Measurements from ENCODE around the gene ANKS6. TPM values are rescaled to one million over a fixed set of nuclear protein-coding genes. Genes with fewer than 3 reads are reported as not detected.

The ANKS6 gene
- total and polyA plus RNA-seq, 2 of the 4 experiments (the other 2 are of a cell fraction) = 9.0 to 23.6 TPM

DNA sequence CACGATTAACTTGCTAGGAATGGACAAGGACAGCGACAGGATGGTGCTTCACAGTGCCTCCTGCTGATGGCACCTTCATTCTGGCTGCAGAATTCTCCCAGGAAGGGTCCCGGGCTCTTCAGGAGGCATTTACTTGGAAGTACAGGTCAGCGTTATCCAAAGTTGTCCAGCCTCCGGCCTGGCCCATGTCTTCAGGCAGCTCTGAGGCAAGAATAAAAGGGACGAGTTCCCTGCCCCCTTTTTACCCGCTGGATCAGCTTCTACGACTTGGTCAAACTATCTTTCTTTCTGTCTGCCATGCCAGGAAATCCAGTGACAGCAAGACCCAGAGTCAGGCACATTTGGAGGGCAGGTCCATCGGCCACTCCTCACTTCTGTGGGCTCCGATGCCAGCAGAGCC, 64.3 kb downstream of the ANKS6 start:
- Histone ChIP-seq H3K4me2 (ENCODE audit: low read depth, low read length) (no peak overlapping the region), H3K79me1 (ENCODE audit: low read depth in 1 of 2, low read length in 2 of 2) (no peaks in the 10 kb centered on the region), H4K8ac (ENCODE audit: low read depth in 2 of 2, low read length in 2 of 2) (no peak overlapping the region), H3K4me1 (ENCODE audit: control insufficient read depth, insufficient read depth, low read length) (no peaks in the 10 kb centered on the region; the same call in 1 of the 2 replicates), H3K4me3 (ENCODE audit: insufficient read depth, low read depth, low read length) (no peak overlapping the region), H2AK5ac (ENCODE audit: low read depth, low read length) (no peak overlapping the region), H2AK9ac (replicated peaks; ENCODE audit: low read depth, low read length, poor library complexity) (no peak overlapping the region), H3K14ac (replicated peaks; ENCODE audit: low read depth, low read length) (no peak overlapping the region), H2BK20ac (ENCODE audit: low read depth, low read length) (no peak overlapping the region), H3K27me3 (ENCODE audit: control insufficient read depth, insufficient read depth, low read length) (no peaks in the 10 kb centered on the region), H3K9ac (ENCODE audit: low read depth, low read length) (no peak overlapping the region), H3K36me3 (ENCODE audit: control insufficient read depth, insufficient read depth, low read length) (peaks cover 16% of the 10 kb centered on the region), H2BK5ac (ENCODE audit: low read depth, low read length, poor library complexity, severe bottlenecking) (no peak overlapping the region), H4K20me1 (ENCODE audit: insufficient read depth, low read length) (no peaks in the 10 kb centered on the region), H4K5ac (ENCODE audit: low read depth, low read length) (no peak overlapping the region), H3K9me1 (ENCODE audit: insufficient read depth, low read length) (peaks cover 6% of the 10 kb centered on the region; the same call in 1 of the 2 replicates), H3K9me3 (ENCODE audit: control insufficient read depth, insufficient read depth, low read length) (no peaks in the 10 kb centered on the region), H2AFZ (replicated peaks; ENCODE audit: low read length, poor library complexity) (no peak overlapping the region), H3K23ac (ENCODE audit: low read depth, low read length) (no peak overlapping the region), H2BK120ac (ENCODE audit: low read depth, low read length) (no peak overlapping the region), H3K4ac (ENCODE audit: low read depth, low read length) (no peak overlapping the region), H3K56ac (ENCODE audit: extremely low read depth, insufficient read depth, low read length) (no peak overlapping the region), H4K91ac (ENCODE audit: insufficient read depth, low read depth, low read length) (no peak overlapping the region), H3K18ac (ENCODE audit: low read depth, low read length) (no peak overlapping the region), H3K27ac (ENCODE audit: insufficient read depth, low read length) (no peak overlapping the region), H2BK15ac (ENCODE audit: low read depth, low read length) (no peak overlapping the region)
- TF ChIP-seq MAZ (IDR thresholded peaks at IDR 0.05; ENCODE audit: borderline replicate concordance, low read depth, low read length) = no peak
- TF ChIP-seq MXI1 (IDR thresholded peaks at IDR 0.05; ENCODE audit: borderline replicate concordance, low read depth, low read length) = no peak
- TF ChIP-seq NFE2L2 (IDR thresholded peaks at IDR 0.05; ENCODE audit: low read depth, low read length) = no peak
- no peak for TF ChIP-seq RCOR1 (IDR thresholded peaks at IDR 0.05; ENCODE audit: insufficient replicate concordance, low read length)
- TF ChIP-seq, protein P1, sequence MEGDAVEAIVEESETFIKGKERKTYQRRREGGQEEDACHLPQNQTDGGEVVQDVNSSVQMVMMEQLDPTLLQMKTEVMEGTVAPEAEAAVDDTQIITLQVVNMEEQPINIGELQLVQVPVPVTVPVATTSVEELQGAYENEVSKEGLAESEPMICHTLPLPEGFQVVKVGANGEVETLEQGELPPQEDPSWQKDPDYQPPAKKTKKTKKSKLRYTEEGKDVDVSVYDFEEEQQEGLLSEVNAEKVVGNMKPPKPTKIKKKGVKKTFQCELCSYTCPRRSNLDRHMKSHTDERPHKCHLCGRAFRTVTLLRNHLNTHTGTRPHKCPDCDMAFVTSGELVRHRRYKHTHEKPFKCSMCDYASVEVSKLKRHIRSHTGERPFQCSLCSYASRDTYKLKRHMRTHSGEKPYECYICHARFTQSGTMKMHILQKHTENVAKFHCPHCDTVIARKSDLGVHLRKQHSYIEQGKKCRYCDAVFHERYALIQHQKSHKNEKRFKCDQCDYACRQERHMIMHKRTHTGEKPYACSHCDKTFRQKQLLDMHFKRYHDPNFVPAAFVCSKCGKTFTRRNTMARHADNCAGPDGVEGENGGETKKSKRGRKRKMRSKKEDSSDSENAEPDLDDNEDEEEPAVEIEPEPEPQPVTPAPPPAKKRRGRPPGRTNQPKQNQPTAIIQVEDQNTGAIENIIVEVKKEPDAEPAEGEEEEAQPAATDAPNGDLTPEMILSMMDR (conservative IDR thresholded peaks at IDR 0.05; ENCODE audit: low read depth, low read length) = no peak
- TF ChIP-seq, protein P2, sequence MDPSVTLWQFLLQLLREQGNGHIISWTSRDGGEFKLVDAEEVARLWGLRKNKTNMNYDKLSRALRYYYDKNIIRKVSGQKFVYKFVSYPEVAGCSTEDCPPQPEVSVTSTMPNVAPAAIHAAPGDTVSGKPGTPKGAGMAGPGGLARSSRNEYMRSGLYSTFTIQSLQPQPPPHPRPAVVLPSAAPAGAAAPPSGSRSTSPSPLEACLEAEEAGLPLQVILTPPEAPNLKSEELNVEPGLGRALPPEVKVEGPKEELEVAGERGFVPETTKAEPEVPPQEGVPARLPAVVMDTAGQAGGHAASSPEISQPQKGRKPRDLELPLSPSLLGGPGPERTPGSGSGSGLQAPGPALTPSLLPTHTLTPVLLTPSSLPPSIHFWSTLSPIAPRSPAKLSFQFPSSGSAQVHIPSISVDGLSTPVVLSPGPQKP (IDR thresholded peaks at IDR 0.05; ENCODE audit: borderline replicate concordance, low read depth, low read length) = no peak
- no peak for TF ChIP-seq POLR2A (IDR thresholded peaks at IDR 0.05; ENCODE audit: low read depth, low read length)
- TF ChIP-seq CHD1 (IDR thresholded peaks at IDR 0.05; ENCODE audit: low read depth, low read length) = no peak
- no peak for TF ChIP-seq RAD21 (IDR thresholded peaks at IDR 0.05; ENCODE audit: low read length)
- TF ChIP-seq BHLHE40 (IDR thresholded peaks at IDR 0.05; ENCODE audit: low read depth, low read length) = no peak
- TF ChIP-seq CEBPB (IDR thresholded peaks at IDR 0.05; ENCODE audit: low read depth, low read length) = no peak
- TF ChIP-seq FOS (IDR thresholded peaks at IDR 0.05; ENCODE audit: low read depth, low read length) = no peak
- TF ChIP-seq, protein P3, sequence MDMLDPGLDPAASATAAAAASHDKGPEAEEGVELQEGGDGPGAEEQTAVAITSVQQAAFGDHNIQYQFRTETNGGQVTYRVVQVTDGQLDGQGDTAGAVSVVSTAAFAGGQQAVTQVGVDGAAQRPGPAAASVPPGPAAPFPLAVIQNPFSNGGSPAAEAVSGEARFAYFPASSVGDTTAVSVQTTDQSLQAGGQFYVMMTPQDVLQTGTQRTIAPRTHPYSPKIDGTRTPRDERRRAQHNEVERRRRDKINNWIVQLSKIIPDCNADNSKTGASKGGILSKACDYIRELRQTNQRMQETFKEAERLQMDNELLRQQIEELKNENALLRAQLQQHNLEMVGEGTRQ (IDR thresholded peaks at IDR 0.05; ENCODE audit: low read depth, low read length) = no peak
- no peak for TF ChIP-seq MAFK (IDR thresholded peaks at IDR 0.05; ENCODE audit: low read depth, low read length)
- TF ChIP-seq SMC3 (IDR thresholded peaks at IDR 0.05; ENCODE audit: low read depth, low read length) = no peak
- TF ChIP-seq RFX5 (IDR thresholded peaks at IDR 0.05; ENCODE audit: low read depth, low read length) = no peak
- dilution Hi-C loops (cut with HindIII; ENCODE audit: low sequenced_read_pairs, unreplicated experiment) = no loop called here
- DNase-seq (no peak), ATAC-seq (ENCODE audit: low read depth) (no peak)
- CTCF ChIA-PET = no interaction called here
- BruUV-seq (replicated peaks) = no TSS peak
- POLR2A ChIA-PET (ENCODE audit: unreplicated experiment) = no interaction called here
- in situ Hi-C loops (cut with MboI; ENCODE audit: low sequenced_read_pairs) = no loop called here
- WGBS, 2 experiments (ENCODE audit: extremely low coverage in 2 of 2, insufficient read length in 1 of 2) = 100% methylated on average over 3 of the region's 10 CpGs; no CpG with 5 or more reads in 1 of the 2 experiments
- intact Hi-C loops (cut with micrococcal nuclease) = no loop called here

Data from IMR-90 (cell line).